HL-60 (cell line): ENCODE data around the gene ENKUR.
"Not testable (repeated sequence)": the region's sequence is repeated elsewhere in the genome, so short reads cannot be mapped to it uniquely, and the experiment has no call there.

Experiments
- DNase-seq, 2 experiments: peaks; one replicate each; pipeline ENCODE4 v3.0.0-alpha.2; 2010 to 2020; ENCODE audit warnings: low read depth in 1 of 2, low spot score in 1 of 2
- H3K27ac ChIP-seq: fragments of 250-450 bp; sonication (Bioruptor Pico); replicated peaks from 2 replicates; pipeline ENCODE4 v1.5.1; 2020; ENCODE audit warnings: mild to moderate bottlenecking, moderate library complexity
- H3K27me3 ChIP-seq: fragments of 250-450 bp; sonication (Bioruptor Pico); 2 replicates; pipeline ENCODE4 v1.5.1; 2021; ENCODE audit warnings: mild to moderate bottlenecking, moderate library complexity; ENCODE audit not compliant: insufficient read depth, poor library complexity, severe bottlenecking
- H3K4me3 ChIP-seq: replicated peaks from 2 replicates; pipeline ENCODE4 v1.5.1; 2011; ENCODE audit warnings: mild to moderate bottlenecking, control low read depth, low read length; ENCODE audit not compliant: insufficient read depth
- CTCF ChIP-seq: IDR thresholded peaks from one replicate; pipeline ENCODE4 v1.5.1; 2011; ENCODE audit warnings: low read length, control low read depth, inconsistent platforms; ENCODE audit not compliant: insufficient read depth
- GABPA ChIP-seq: IDR thresholded peaks from 2 replicates; pipeline ENCODE4 v1.6.1; 2012; ENCODE audit warnings: low read depth
- POLR2AphosphoS5 ChIP-seq: IDR thresholded peaks from 2 replicates; pipeline ENCODE4 v1.6.1; 2012; ENCODE audit warnings: low read depth
- REST ChIP-seq: IDR thresholded peaks from 2 replicates; pipeline ENCODE4 v1.6.1; 2012; ENCODE audit warnings: low read depth; ENCODE audit not compliant: insufficient replicate concordance
- SPI1 ChIP-seq: IDR thresholded peaks from 2 replicates; pipeline ENCODE4 v1.6.1; 2012; ENCODE audit warnings: low read depth, mild to moderate bottlenecking, borderline replicate concordance

Gene ENKUR

GRCh38 chr10:24958091-24958720 is 57.8 kb downstream of the ENKUR start:
- TF ChIP-seq SPI1, result no peak
- no peak for TF ChIP-seq REST
- TF ChIP-seq CTCF, result no peak
- TF ChIP-seq POLR2AphosphoS5, result no peak
- TF ChIP-seq GABPA, result no peak
- H3K27ac ChIP-seq, result no peak overlapping the region

GRCh38 chr10:24957624-24958051 is 58.3 kb downstream of the ENKUR start:
- H3K27ac ChIP-seq, result not testable (repeated sequence)

More at GRCh38 chr10:24958091-24958720, 57.8 kb downstream of the ENKUR start:
- Histone ChIP-seq H3K4me3 (no peak overlapping the region), H3K27me3 (no peaks in the 10 kb centered on the region)
- no peak for DNase-seq

GRCh38 chr10:24953675-24954074 is 62.3 kb downstream of the ENKUR start:
- Histone ChIP-seq H3K27ac (no peak overlapping the region), H3K4me3 (no peak overlapping the region), H3K27me3 (no peaks in the 10 kb centered on the region)
- no peak for DNase-seq
- no peak for TF ChIP-seq POLR2AphosphoS5
- no peak for TF ChIP-seq GABPA
- TF ChIP-seq SPI1, result no peak
- TF ChIP-seq REST, result no peak
- no peak for TF ChIP-seq CTCF

More at GRCh38 chr10:24957624-24958051, 58.3 kb downstream of the ENKUR start:
- H3K4me3 ChIP-seq, H3K27me3 ChIP-seq, DNase-seq: not testable (repeated sequence)

GRCh38 chr10:24952707-24953645 is 63.0 kb downstream of the ENKUR start:
- TF ChIP-seq CTCF (no peak), REST (no peak), SPI1 (no peak), GABPA (no peak), POLR2AphosphoS5 (no peak)
- no peak overlapping the region for H3K4me3 ChIP-seq
- no peak for DNase-seq
- no peaks in the 10 kb centered on the region for H3K27me3 ChIP-seq
- no peak overlapping the region for H3K27ac ChIP-seq
